Neuronal stem cell (in vitro differentiated cells): ENCODE data around the gene KLHL6.

Source experiments
- DNase-seq: peaks from one replicate; pipeline ENCODE4 v3.0.0-alpha.2; 2013; ENCODE audit warnings: low spot score
- H2AFZ ChIP-seq: one replicate; pipeline ENCODE4 v1.6.1; 2013; ENCODE audit warnings: mild to moderate bottlenecking, low read length, inconsistent platforms
- H2AK5ac ChIP-seq: 2 replicates; pipeline ENCODE4 v1.6.1; 2013; ENCODE audit warnings: low read depth, mild to moderate bottlenecking, inconsistent platforms, low read length, moderate library complexity, mixed read lengths
- H2BK120ac ChIP-seq: 2 replicates; pipeline ENCODE4 v1.6.1; 2013; ENCODE audit warnings: low read depth, mild to moderate bottlenecking, inconsistent platforms, low read length, moderate library complexity, mixed read lengths
- H2BK12ac ChIP-seq: one replicate; pipeline ENCODE4 v1.6.1; 2013; ENCODE audit warnings: low read length, inconsistent platforms
- H2BK15ac ChIP-seq: 2 replicates; pipeline ENCODE4 v1.6.1; 2013; ENCODE audit warnings: mild to moderate bottlenecking, low read length, inconsistent platforms, mixed read lengths
- H2BK5ac ChIP-seq: one replicate; pipeline ENCODE4 v1.6.1; 2013; ENCODE audit warnings: inconsistent platforms, mild to moderate bottlenecking, low read length, moderate library complexity
- H3K14ac ChIP-seq: one replicate; pipeline ENCODE4 v1.6.1; 2013; ENCODE audit warnings: low read length, inconsistent platforms
- H3K18ac ChIP-seq: 2 replicates; pipeline ENCODE4 v1.6.1; 2013; ENCODE audit warnings: low read length, inconsistent platforms
- H3K23ac ChIP-seq: 2 replicates; pipeline ENCODE4 v1.6.1; 2013; ENCODE audit warnings: low read depth, mild to moderate bottlenecking, mixed read lengths, low read length, inconsistent platforms; ENCODE audit not compliant: poor library complexity
- H3K27ac ChIP-seq: replicated peaks from 3 replicates; pipeline ENCODE4 v1.5.1; 2013; ENCODE audit warnings: low read length, inconsistent platforms
- H3K27me3 ChIP-seq, 3 experiments: 2 replicates each; pipeline ENCODE4 v1.6.1; 2013; ENCODE audit warnings: low read length in 3 of 3, mild to moderate bottlenecking in 2 of 3, inconsistent platforms in 1 of 3, low read depth in 1 of 3, mixed read lengths in 1 of 3, moderate library complexity in 1 of 3; ENCODE audit not compliant: control insufficient read depth in 3 of 3, insufficient read depth in 3 of 3
- H3K36me3 ChIP-seq, 2 donors: replicated peaks in 1 of 2; 2 replicates each; pipeline ENCODE4 v1.6.1; 2013; ENCODE audit warnings: low read length in 2 of 2; ENCODE audit not compliant: control insufficient read depth in 2 of 2, insufficient read depth in 2 of 2
- H3K4ac ChIP-seq: 2 replicates; pipeline ENCODE4 v1.6.1; 2013; ENCODE audit warnings: inconsistent platforms, mild to moderate bottlenecking, low read length, moderate library complexity
- H3K4me1 ChIP-seq, 2 donors: 1 replicate in 1 of 2; 2 replicates in 1 of 2; pipeline ENCODE4 v1.6.1; 2013; ENCODE audit warnings: low read length in 2 of 2, low read depth in 1 of 2; ENCODE audit not compliant: control insufficient read depth in 2 of 2, insufficient read depth in 1 of 2
- H3K4me2 ChIP-seq: one replicate; pipeline ENCODE4 v1.6.1; 2013; ENCODE audit warnings: mild to moderate bottlenecking, low read length, inconsistent platforms; ENCODE audit not compliant: insufficient read depth, poor library complexity, severe bottlenecking
- H3K4me3 ChIP-seq, 2 donors: 2 replicates each; pipeline ENCODE4 v1.5.1; 2013; ENCODE audit warnings: low read length in 2 of 2, mild to moderate bottlenecking in 2 of 2, inconsistent platforms in 1 of 2, moderate library complexity in 1 of 2
- H3K79me1 ChIP-seq: one replicate; pipeline ENCODE4 v1.6.1; 2013; ENCODE audit warnings: low read depth, mild to moderate bottlenecking, inconsistent platforms, low read length, moderate library complexity
- H3K9ac ChIP-seq: one replicate; pipeline ENCODE4 v1.6.1; 2013; ENCODE audit warnings: mild to moderate bottlenecking, low read depth, low read length, inconsistent platforms; ENCODE audit not compliant: poor library complexity
- H3K9me3 ChIP-seq, 2 donors: replicated peaks in 1 of 2; 2 replicates each; pipeline versions ENCODE3 to v1.6.1; 2013; ENCODE audit warnings: low read length in 2 of 2, mild to moderate bottlenecking in 2 of 2, inconsistent platforms in 1 of 2, low read depth in 1 of 2, mixed read lengths in 1 of 2, moderate library complexity in 1 of 2; ENCODE audit not compliant: control insufficient read depth in 2 of 2, insufficient read depth in 1 of 2
- H4K8ac ChIP-seq: one replicate; pipeline ENCODE4 v1.6.1; 2013; ENCODE audit warnings: low read depth, mild to moderate bottlenecking, inconsistent platforms, low read length, moderate library complexity
- H4K91ac ChIP-seq: one replicate; pipeline ENCODE4 v1.6.1; 2013; ENCODE audit warnings: low read length, low read depth, mild to moderate bottlenecking, inconsistent platforms; ENCODE audit not compliant: poor library complexity
- WGBS, 2 donors: extraction: QIAGEN DNeasy Blood & Tissue Kit; methylation state at CpG; one replicate each; pipeline ENCODE4 v1.1.7; 2013; ENCODE audit warnings: missing lambda C conversion rate in 2 of 2, mixed read lengths in 1 of 2; ENCODE audit not compliant: insufficient read length in 2 of 2, insufficient replicate concordance in 1 of 2; ENCODE audit errors: extremely low coverage in 2 of 2; 5-methylcytosine and 5-hydroxymethylcytosine counted together

KLHL6 gene

GRCh38 chr3:183581496-183582155 is 26.1 kb upstream of the KLHL6 start:
- Histone ChIP-seq H3K27me3 (no peaks in the 10 kb centered on the region), H3K23ac (no peak overlapping the region), H3K4me3 (no peak overlapping the region), H3K18ac (no peak overlapping the region), H3K4ac (no peak overlapping the region), H2BK5ac (no peak overlapping the region), H3K14ac (no peak overlapping the region), H3K4me2 (no peak overlapping the region), H2BK12ac (no peak overlapping the region), H3K4me1 (peaks cover 7 to 10% of the 10 kb centered on the region in 2 donors), H2BK120ac (no peak overlapping the region), H3K79me1 (no peaks in the 10 kb centered on the region), H2BK15ac (no peak overlapping the region), H3K9ac (no peak overlapping the region), H3K9me3 (peaks cover 0 to 2% of the 10 kb centered on the region in 2 donors), H3K36me3 (no peaks in the 10 kb centered on the region), H3K27ac (no peak overlapping the region), H2AK5ac (no peak overlapping the region), H4K8ac (no peak overlapping the region), H2AFZ (no peak overlapping the region), H4K91ac (no peak overlapping the region)
- no peak for DNase-seq
- WGBS, 2 donors: no CpG with 5 or more reads among the region's 3 CpGs

- H3K4ac ChIP-seq: no peak overlapping the region
- no peak overlapping the region for H3K27ac ChIP-seq
- no peak overlapping the region for H3K4me2 ChIP-seq
- H3K36me3 ChIP-seq: no peaks in the 10 kb centered on the region
- DNase-seq: no peak
- no peak overlapping the region for H2BK12ac ChIP-seq
- H4K8ac ChIP-seq: no peak overlapping the region
- peaks cover 7 to 11% of the 10 kb centered on the region in 2 donors for H3K4me1 ChIP-seq
- peaks cover 0 to 2% of the 10 kb centered on the region in 2 donors for H3K9me3 ChIP-seq
- no peak overlapping the region for H3K14ac ChIP-seq
- H3K9ac ChIP-seq: no peak overlapping the region
- H3K18ac ChIP-seq: no peak overlapping the region
- no peak overlapping the region for H2BK5ac ChIP-seq
- no peak overlapping the region for H2BK120ac ChIP-seq
- H3K23ac ChIP-seq: no peak overlapping the region
- H3K79me1 ChIP-seq: no peaks in the 10 kb centered on the region
- no peak overlapping the region for H3K4me3 ChIP-seq
- H4K91ac ChIP-seq: no peak overlapping the region
- H3K27me3 ChIP-seq: no peaks in the 10 kb centered on the region
- H2AK5ac ChIP-seq: no peak overlapping the region
- WGBS, 2 donors: no CpG with 5 or more reads among the region's 17 CpGs
- H2AFZ ChIP-seq: no peak overlapping the region
- no peak overlapping the region for H2BK15ac ChIP-seq
Measured at GRCh38 chr3:183579967-183580900, 24.7 kb upstream of the KLHL6 start.

- Histone ChIP-seq H3K4me2 (no peak overlapping the region), H3K79me1 (no peaks in the 10 kb centered on the region), H3K4me3 (no peak overlapping the region), H2AK5ac (no peak overlapping the region), H3K14ac (no peak overlapping the region), H3K18ac (peak overlapping the region; percentile 67), H2BK120ac (no peak overlapping the region), H3K4me1 (peaks cover 0 to 9% of the 10 kb centered on the region in 2 donors), H2BK12ac (no peak overlapping the region), H3K27ac (no peak overlapping the region), H4K8ac (no peak overlapping the region), H2AFZ (no peak overlapping the region), H4K91ac (no peak overlapping the region), H3K9ac (no peak overlapping the region), H3K27me3 (no peaks in the 10 kb centered on the region), H2BK15ac (no peak overlapping the region), H3K9me3 (peaks cover 0 to 2% of the 10 kb centered on the region in 2 donors), H2BK5ac (no peak overlapping the region), H3K23ac (no peak overlapping the region), H3K4ac (no peak overlapping the region), H3K36me3 (no peaks in the 10 kb centered on the region)
- DNase-seq: no peak
- WGBS, 2 donors: no CpG with 5 or more reads among the region's 3 CpGs
Measured at GRCh38 chr3:183578179-183578578, 22.7 kb upstream of the KLHL6 start.

GRCh38 chr3:183577346-183577745 is 21.8 kb upstream of the KLHL6 start:
- Histone ChIP-seq H2BK15ac (no peak overlapping the region), H3K4me1 (peaks cover 0 to 9% of the 10 kb centered on the region in 2 donors), H3K4me2 (no peak overlapping the region), H3K4ac (no peak overlapping the region), H4K91ac (no peak overlapping the region), H3K14ac (no peak overlapping the region), H3K79me1 (no peaks in the 10 kb centered on the region), H2BK5ac (no peak overlapping the region), H3K9me3 (peaks cover 0 to 2% of the 10 kb centered on the region in 2 donors), H3K4me3 (no peak overlapping the region), H2AFZ (peak overlapping the region; percentile 73), H3K27me3 (no peaks in the 10 kb centered on the region), H2BK12ac (no peak overlapping the region), H3K36me3 (no peaks in the 10 kb centered on the region), H3K18ac (no peak overlapping the region), H2BK120ac (no peak overlapping the region), H4K8ac (no peak overlapping the region), H3K9ac (no peak overlapping the region), H2AK5ac (no peak overlapping the region), H3K23ac (no peak overlapping the region), H3K27ac (no peak overlapping the region)
- WGBS, 2 donors: no CpG with 5 or more reads among the region's 3 CpGs
- DNase-seq: no peak
